ENCODE results near the gene SNRNP25. TPM values are rescaled to one million over a fixed set of nuclear protein-coding genes. Genes with fewer than 3 reads are reported as not detected.
A peak's percentile ranks its signal among the peaks of the same experiment; 100 is the strongest.
"Not testable (repeated sequence)": the region's sequence is repeated elsewhere in the genome, so short reads cannot be mapped to it uniquely, and the experiment has no call there.

The SNRNP25 gene
- polyA plus RNA-seq, 3 donors, result 18.5 to 32.2 (median 31.6) TPM

DNA sequence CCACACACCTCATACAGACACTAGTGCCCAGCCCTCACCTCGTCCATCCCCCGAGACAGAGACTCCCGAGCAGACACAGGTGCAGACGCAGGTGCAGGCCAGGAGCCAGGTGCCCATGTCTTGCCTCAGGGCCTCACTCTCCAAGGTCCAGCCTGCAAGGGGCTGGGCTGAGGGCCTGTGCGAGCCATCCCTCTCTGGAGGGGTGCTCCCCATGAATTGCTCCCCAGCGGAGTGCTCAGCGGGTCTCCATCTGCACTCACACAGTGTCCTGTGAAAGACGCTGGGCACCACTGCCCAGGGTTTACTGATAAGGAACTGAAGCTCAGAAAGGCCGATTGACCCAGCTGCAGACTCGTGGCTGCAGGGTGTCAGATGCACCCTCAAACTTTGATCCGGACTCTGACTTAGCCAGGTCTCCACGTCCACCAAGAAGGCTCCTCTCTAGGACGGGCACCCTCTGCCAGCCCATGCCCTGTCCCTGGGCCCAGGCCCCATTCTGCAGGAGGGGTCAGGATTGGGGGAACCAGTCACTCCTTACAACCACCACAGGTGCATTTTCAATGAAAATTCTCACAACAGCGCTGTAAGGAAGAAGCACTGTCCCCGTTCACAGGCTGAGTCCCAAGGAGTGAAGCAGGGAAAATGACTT, 17.2 kb upstream of the SNRNP25 start:
- intact Hi-C loops (cut with micrococcal nuclease), result no loop called here

GRCh38 chr16:37511-37910, 16.1 kb upstream of the SNRNP25 start:
- Histone ChIP-seq H3K27me3 (ENCODE audit: control insufficient read depth in 2 of 2, insufficient read depth in 2 of 2, low read length in 2 of 2) (no peaks in the 10 kb centered on the region), H3K27ac (ENCODE audit: low read depth in 1 of 2, low read length in 2 of 2) (peak overlapping the region; percentile 16 to 48), H3K4me3 (replicated peaks in 1 of 3; ENCODE audit: low read depth in 2 of 3, low read length in 3 of 3) (no peak overlapping the region), H3K4me1 (ENCODE audit: control insufficient read depth in 1 of 2, insufficient read depth in 2 of 2, low read length in 2 of 2) (peaks cover 29 to 40% of the 10 kb centered on the region in 2 donors), H3K36me3 (replicated peaks in 1 of 2; ENCODE audit: control insufficient read depth in 1 of 2, insufficient read depth in 2 of 2, low read length in 2 of 2) (peaks cover 4 to 12% of the 10 kb centered on the region in 2 donors), H4K20me1 (ENCODE audit: insufficient read depth, low read length) (no peaks in the 10 kb centered on the region), H3K4me2 (replicated peaks; ENCODE audit: extremely low read depth, low read length, poor library complexity, severe bottlenecking) (no peak overlapping the region), H3K9ac (ENCODE audit: insufficient read depth, low read length, poor library complexity, severe bottlenecking) (peak overlapping the region; percentile 13), H3K9me3 (replicated peaks in 1 of 2; ENCODE audit: control insufficient read depth in 1 of 2, insufficient read depth in 1 of 2, low read length in 2 of 2) (no peaks in the 10 kb centered on the region), H3K79me2 (ENCODE audit: insufficient read depth, low read length) (no peaks in the 10 kb centered on the region), H2AFZ (ENCODE audit: insufficient read depth, low read depth, low read length, poor library complexity, severe bottlenecking) (no peak overlapping the region)
- no peak overlapping the region for H3K4me3 Mint-ChIP-seq
- peaks cover 17 to 18% of the 10 kb centered on the region in 2 donors for H3K36me3 Mint-ChIP-seq
- intact Hi-C loops (cut with micrococcal nuclease), result no loop called here
- H3K27ac Mint-ChIP-seq, result peak overlapping the region in 5 of 7 donors; percentile 63 to 81 (median 69)
- H3K9me3 Mint-ChIP-seq, result no peaks in the 10 kb centered on the region
- no peak for TF ChIP-seq CTCF (IDR thresholded peaks at IDR 0.05)
- peaks cover 0 to 4% (median 0%) of the 10 kb centered on the region in 3 donors for H3K27me3 Mint-ChIP-seq (ENCODE audit: low read depth in 3 of 3)
- peak in 2 of 3 donors; percentile 23 to 38 for DNase-seq
- H3K4me1 Mint-ChIP-seq, result peaks cover 50% of the 10 kb centered on the region
- no CpG with 5 or more reads among the region's 5 CpGs for WGBS (ENCODE audit: insufficient coverage)

More for the DNA sequence above, 17.2 kb upstream of the SNRNP25 start:
- WGBS (ENCODE audit: insufficient coverage), result 96% methylated on average over 14 of the region's 15 CpGs
- DNase-seq, result no peak
- TF ChIP-seq CTCF (IDR thresholded peaks at IDR 0.05), result no peak
- Histone ChIP-seq H3K4me3 (replicated peaks in 1 of 3; ENCODE audit: low read depth in 2 of 3, low read length in 3 of 3) (no peak overlapping the region), H3K27me3 (ENCODE audit: control insufficient read depth in 2 of 2, insufficient read depth in 2 of 2, low read length in 2 of 2) (no peaks in the 10 kb centered on the region), H4K20me1 (ENCODE audit: insufficient read depth, low read length) (no peaks in the 10 kb centered on the region), H3K27ac (ENCODE audit: low read depth in 1 of 2, low read length in 2 of 2) (no peak overlapping the region), H3K4me2 (replicated peaks; ENCODE audit: extremely low read depth, low read length, poor library complexity, severe bottlenecking) (no peak overlapping the region), H3K79me2 (ENCODE audit: insufficient read depth, low read length) (no peaks in the 10 kb centered on the region), H3K36me3 (replicated peaks in 1 of 2; ENCODE audit: control insufficient read depth in 1 of 2, insufficient read depth in 2 of 2, low read length in 2 of 2) (peaks cover 0 to 2% of the 10 kb centered on the region in 2 donors), H3K9me3 (replicated peaks in 1 of 2; ENCODE audit: control insufficient read depth in 1 of 2, insufficient read depth in 1 of 2, low read length in 2 of 2) (no peaks in the 10 kb centered on the region), H3K4me1 (ENCODE audit: control insufficient read depth in 1 of 2, insufficient read depth in 2 of 2, low read length in 2 of 2) (peaks cover 29 to 40% of the 10 kb centered on the region in 2 donors), H3K9ac (ENCODE audit: insufficient read depth, low read length, poor library complexity, severe bottlenecking) (no peak overlapping the region), H2AFZ (ENCODE audit: insufficient read depth, low read depth, low read length, poor library complexity, severe bottlenecking) (no peak overlapping the region)
- H3K4me3 Mint-ChIP-seq, result no peak overlapping the region
- H3K9me3 Mint-ChIP-seq, result no peaks in the 10 kb centered on the region
- H3K27ac Mint-ChIP-seq, result peak overlapping the region in 2 of 7 donors; percentile 85 to 92
- peaks cover 8 to 10% of the 10 kb centered on the region in 2 donors for H3K36me3 Mint-ChIP-seq
- H3K27me3 Mint-ChIP-seq (ENCODE audit: low read depth in 3 of 3), result peaks cover 0 to 4% (median 0%) of the 10 kb centered on the region in 3 donors
- peaks cover 49% of the 10 kb centered on the region for H3K4me1 Mint-ChIP-seq

GRCh38 chr16:38206-38605, 15.4 kb upstream of the SNRNP25 start:
- H3K79me2 ChIP-seq (ENCODE audit: insufficient read depth, low read length); DNase-seq; H3K9me3 ChIP-seq (replicated peaks in 1 of 2; ENCODE audit: control insufficient read depth in 1 of 2, insufficient read depth in 1 of 2, low read length in 2 of 2); H2AFZ ChIP-seq (ENCODE audit: insufficient read depth, low read depth, low read length, poor library complexity, severe bottlenecking); H3K27me3 Mint-ChIP-seq (ENCODE audit: low read depth in 3 of 3); H3K4me3 ChIP-seq (replicated peaks in 1 of 3; ENCODE audit: low read depth in 2 of 3, low read length in 3 of 3); H3K27me3 ChIP-seq (ENCODE audit: control insufficient read depth in 2 of 2, insufficient read depth in 2 of 2, low read length in 2 of 2); H4K20me1 ChIP-seq (ENCODE audit: insufficient read depth, low read length); H3K4me2 ChIP-seq (replicated peaks; ENCODE audit: extremely low read depth, low read length, poor library complexity, severe bottlenecking); H3K4me3 Mint-ChIP-seq; H3K9ac ChIP-seq (ENCODE audit: insufficient read depth, low read length, poor library complexity, severe bottlenecking); H3K9me3 Mint-ChIP-seq; H3K27ac ChIP-seq (ENCODE audit: low read depth in 1 of 2, low read length in 2 of 2); intact Hi-C loops (cut with micrococcal nuclease): not testable (repeated sequence)
- Histone ChIP-seq H3K36me3 (replicated peaks in 1 of 2; ENCODE audit: control insufficient read depth in 1 of 2, insufficient read depth in 2 of 2, low read length in 2 of 2) (peaks cover 10 to 19% of the 10 kb centered on the region in 2 donors), H3K4me1 (ENCODE audit: control insufficient read depth in 1 of 2, insufficient read depth in 2 of 2, low read length in 2 of 2) (peaks cover 29 to 40% of the 10 kb centered on the region in 2 donors)
- H3K27ac Mint-ChIP-seq, result peak overlapping the region in 2 of 7 donors; percentile 69
- H3K36me3 Mint-ChIP-seq, result peaks cover 24 to 25% of the 10 kb centered on the region in 2 donors
- H3K4me1 Mint-ChIP-seq, result peaks cover 53% of the 10 kb centered on the region
- WGBS (ENCODE audit: insufficient coverage), result 93% methylated on average over 6 of the region's 11 CpGs

Measured in CD14-positive monocyte (primary cell).